ENCODE results near the gene GAS6.

GAS6 gene

DNA sequence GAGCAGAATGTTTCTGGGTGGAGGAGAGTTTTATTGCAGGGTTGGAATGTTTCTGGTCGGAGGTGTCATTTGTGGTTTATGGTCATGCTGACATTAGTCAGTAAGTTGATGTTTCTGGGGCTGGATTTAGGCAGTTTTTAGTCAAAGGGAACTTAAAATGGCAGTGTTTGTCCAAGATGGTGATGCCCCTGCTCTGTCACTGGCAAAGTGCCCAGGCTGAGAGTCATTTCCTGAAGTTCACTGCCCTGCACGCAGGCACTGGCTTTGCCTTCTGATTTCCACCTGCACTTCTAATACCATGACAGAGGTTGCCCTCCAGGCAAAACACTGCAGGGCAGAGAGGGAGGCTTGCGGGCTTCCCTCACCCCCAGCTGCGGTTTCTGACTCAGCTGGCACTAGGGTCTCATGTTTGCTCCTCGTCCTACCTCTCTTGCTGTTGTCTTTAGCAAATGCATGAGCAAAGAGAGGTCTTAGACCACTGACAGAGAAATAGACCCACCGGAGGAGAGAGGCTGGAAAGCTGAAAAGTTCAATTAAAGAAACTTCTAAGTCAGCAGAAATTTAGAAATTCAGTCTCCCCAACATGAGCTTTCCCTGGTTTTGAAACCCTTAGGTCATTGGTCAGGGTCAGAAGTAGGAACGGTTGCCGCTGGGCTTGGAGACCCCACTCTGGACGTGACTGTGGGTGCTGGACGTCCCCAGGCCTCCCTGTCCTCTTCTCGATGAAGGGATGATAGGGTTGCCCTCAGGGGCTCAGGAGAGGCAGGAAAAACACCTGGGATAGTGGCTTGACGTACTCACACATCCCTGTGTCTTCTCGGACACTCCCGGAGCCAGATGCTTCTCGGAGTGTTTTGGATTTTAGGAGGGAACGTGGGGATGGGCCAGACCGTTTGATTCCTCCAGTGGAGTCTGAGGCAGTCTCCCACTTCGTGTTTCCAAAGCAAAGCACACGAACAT, 78.5 kb downstream of the GAS6 start:
- Histone ChIP-seq H3K9me3 (ENCODE audit: control insufficient read depth in 1 of 2, low read length in 2 of 2) (no peaks in the 10 kb centered on the region), H3K4me1 (ENCODE audit: control insufficient read depth in 1 of 2, insufficient read depth in 2 of 2, low read length in 2 of 2) (no peaks in the 10 kb centered on the region), H3K36me3 (ENCODE audit: control insufficient read depth in 1 of 2, insufficient read depth in 2 of 2, low read length in 2 of 2) (no peaks in the 10 kb centered on the region)

DNA sequence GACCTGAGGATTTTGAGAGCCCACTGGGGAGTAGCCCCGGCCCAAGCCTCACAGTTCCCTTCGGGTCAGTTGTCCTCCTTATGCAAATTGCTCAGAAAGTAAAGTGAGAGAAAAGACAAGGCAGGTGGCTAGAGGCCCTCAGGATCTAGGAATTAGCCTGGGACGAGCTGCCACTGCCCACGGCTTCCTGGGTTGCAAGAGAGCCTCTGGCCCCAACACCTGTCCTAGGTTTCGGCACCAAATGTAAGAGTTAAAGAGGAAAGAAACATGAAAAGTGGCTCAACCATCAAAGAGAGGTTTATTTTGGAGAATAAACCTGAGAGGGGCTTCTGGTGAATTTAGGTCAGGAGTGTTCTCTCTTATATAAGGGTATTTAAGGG, 79.2 kb downstream of the GAS6 start:
- no peak overlapping the region for H3K9ac ChIP-seq (ENCODE audit: low read depth in 1 of 2, low read length in 2 of 2)
- H3K36me3 ChIP-seq (ENCODE audit: control insufficient read depth in 1 of 2, insufficient read depth in 2 of 2, low read length in 2 of 2): no peaks in the 10 kb centered on the region
- no peaks in the 10 kb centered on the region for H3K4me1 ChIP-seq (ENCODE audit: control insufficient read depth in 1 of 2, insufficient read depth in 2 of 2, low read length in 2 of 2)
- peaks cover 0 to 2% of the 10 kb centered on the region in 2 donors for H3K27me3 ChIP-seq (ENCODE audit: control insufficient read depth in 1 of 2, insufficient read depth in 2 of 2, low read length in 2 of 2)
- H3K27ac ChIP-seq (ENCODE audit: low read depth, low read length): no peak overlapping the region
- H3K4me3 ChIP-seq (ENCODE audit: low read depth in 1 of 2, low read length in 2 of 2): no peak overlapping the region
- H3K9me3 ChIP-seq (ENCODE audit: control insufficient read depth in 1 of 2, low read length in 2 of 2): no peaks in the 10 kb centered on the region

More for the DNA sequence above, 78.5 kb downstream of the GAS6 start:
- Histone ChIP-seq H3K27me3 (ENCODE audit: control insufficient read depth in 1 of 2, insufficient read depth in 2 of 2, low read length in 2 of 2) (peaks cover 0 to 2% of the 10 kb centered on the region in 2 donors), H3K9ac (ENCODE audit: low read depth in 1 of 2, low read length in 2 of 2) (no peak overlapping the region), H3K4me3 (ENCODE audit: low read depth in 1 of 2, low read length in 2 of 2) (no peak overlapping the region), H3K27ac (ENCODE audit: low read depth, low read length) (no peak overlapping the region)

DNA sequence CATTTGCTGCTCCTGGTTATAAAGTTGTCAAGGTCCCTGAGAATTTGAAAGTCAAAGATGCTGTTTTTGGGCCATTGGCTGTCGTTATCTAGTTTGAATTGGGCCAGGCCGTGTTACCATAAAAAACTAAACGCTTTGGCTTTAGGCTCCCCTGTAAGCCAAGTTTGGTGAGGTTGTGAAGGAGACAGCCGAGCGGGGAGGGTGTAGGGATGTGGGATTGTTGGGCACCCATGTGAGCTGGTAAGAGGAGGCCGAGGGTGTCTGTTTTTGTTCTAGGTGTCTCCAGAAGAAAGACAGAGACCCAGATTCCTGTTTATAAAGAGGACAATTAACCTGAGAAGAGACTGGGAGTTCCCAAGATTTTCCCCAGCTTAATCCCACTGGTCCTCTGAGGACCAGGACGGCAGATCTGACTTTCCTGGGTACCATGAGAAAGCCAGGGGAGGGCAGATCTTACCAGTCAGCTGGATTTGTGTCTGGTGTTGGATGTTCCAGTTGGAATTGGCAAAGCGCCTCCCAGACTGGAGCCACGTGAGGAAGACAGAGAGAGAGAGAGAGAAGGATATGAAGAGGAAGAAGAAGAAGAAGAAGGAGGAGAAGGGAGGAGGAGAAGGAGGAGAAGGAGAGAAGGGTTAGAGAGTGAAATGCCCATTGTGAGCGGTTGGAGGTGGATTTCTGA, 79.8 kb downstream of the GAS6 start:
- Histone ChIP-seq H3K9me3 (ENCODE audit: control insufficient read depth in 1 of 2, low read length in 2 of 2) (no peaks in the 10 kb centered on the region), H3K4me3 (ENCODE audit: low read depth in 1 of 2, low read length in 2 of 2) (no peak overlapping the region), H3K27ac (ENCODE audit: low read depth, low read length) (no peak overlapping the region), H3K4me1 (ENCODE audit: control insufficient read depth in 1 of 2, insufficient read depth in 2 of 2, low read length in 2 of 2) (no peaks in the 10 kb centered on the region), H3K36me3 (ENCODE audit: control insufficient read depth in 1 of 2, insufficient read depth in 2 of 2, low read length in 2 of 2) (no peaks in the 10 kb centered on the region), H3K27me3 (ENCODE audit: control insufficient read depth in 1 of 2, insufficient read depth in 2 of 2, low read length in 2 of 2) (peaks cover 0 to 1% of the 10 kb centered on the region in 2 donors), H3K9ac (ENCODE audit: low read depth in 1 of 2, low read length in 2 of 2) (no peak overlapping the region)

DNA sequence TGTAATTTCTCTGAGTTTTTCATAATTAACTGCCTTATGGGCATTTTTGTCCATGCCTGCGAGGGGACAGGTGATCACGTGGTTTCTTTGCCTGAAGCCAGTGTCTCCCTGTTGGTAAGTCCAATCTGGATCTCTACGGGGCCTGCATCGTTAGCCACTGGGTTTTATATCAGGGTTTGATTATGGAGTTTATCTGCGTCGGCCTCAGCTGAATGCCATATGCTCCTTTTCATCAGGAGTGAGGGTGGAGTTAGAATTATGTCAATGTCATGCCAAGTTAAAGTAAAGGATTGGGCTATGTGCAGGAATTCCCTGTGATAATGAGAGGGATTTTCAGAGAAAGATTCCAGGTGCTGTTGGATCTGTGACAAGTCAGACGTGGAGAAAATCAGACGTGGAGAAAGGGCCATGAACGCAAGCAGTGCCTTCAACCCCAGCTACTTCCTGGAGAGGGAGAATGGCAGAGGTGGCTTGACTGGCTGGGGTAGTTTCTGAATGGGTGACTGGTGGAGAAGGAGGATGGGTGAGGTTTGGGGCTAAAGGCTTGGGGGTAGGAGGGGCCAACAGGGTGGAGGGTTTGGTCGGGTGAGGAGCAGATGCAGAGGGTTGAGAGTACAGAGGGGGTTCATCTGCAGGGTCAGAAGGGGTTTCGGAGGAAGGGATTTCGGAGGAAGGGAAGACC, 80.5 kb downstream of the GAS6 start:
- H3K9ac ChIP-seq (ENCODE audit: low read depth in 1 of 2, low read length in 2 of 2): no peak overlapping the region
- H3K27ac ChIP-seq (ENCODE audit: low read depth, low read length): no peak overlapping the region
- no peaks in the 10 kb centered on the region for H3K27me3 ChIP-seq (ENCODE audit: control insufficient read depth in 1 of 2, insufficient read depth in 2 of 2, low read length in 2 of 2)
- H3K4me1 ChIP-seq (ENCODE audit: control insufficient read depth in 1 of 2, insufficient read depth in 2 of 2, low read length in 2 of 2): no peaks in the 10 kb centered on the region
- H3K4me3 ChIP-seq (ENCODE audit: low read depth in 1 of 2, low read length in 2 of 2): no peak overlapping the region
- no peaks in the 10 kb centered on the region for H3K9me3 ChIP-seq (ENCODE audit: control insufficient read depth in 1 of 2, low read length in 2 of 2)
- H3K36me3 ChIP-seq (ENCODE audit: control insufficient read depth in 1 of 2, insufficient read depth in 2 of 2, low read length in 2 of 2): no peaks in the 10 kb centered on the region

DNA sequence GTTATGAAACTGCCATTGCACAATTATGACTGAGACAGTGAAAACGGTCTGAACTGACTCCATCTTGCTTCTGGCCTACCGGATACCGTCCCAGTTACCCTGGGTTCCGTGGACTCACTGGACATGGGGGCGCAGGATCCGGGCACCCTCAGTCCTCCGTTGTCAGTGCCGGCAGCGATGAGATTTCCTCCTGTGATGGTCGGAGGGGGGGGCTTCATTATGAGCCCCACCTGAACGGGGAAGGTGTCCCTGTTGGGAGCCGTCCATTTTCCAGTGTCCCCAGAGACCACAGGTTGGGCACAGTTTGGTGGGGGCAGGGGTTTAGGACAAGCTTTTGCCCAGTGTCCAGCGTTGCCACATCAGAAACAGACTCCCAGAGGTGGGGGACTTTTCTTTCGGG, 81.4 kb downstream of the GAS6 start:
- Histone ChIP-seq H3K9ac (ENCODE audit: low read depth in 1 of 2, low read length in 2 of 2) (no peak overlapping the region), H3K36me3 (ENCODE audit: control insufficient read depth in 1 of 2, insufficient read depth in 2 of 2, low read length in 2 of 2) (no peaks in the 10 kb centered on the region)

DNA sequence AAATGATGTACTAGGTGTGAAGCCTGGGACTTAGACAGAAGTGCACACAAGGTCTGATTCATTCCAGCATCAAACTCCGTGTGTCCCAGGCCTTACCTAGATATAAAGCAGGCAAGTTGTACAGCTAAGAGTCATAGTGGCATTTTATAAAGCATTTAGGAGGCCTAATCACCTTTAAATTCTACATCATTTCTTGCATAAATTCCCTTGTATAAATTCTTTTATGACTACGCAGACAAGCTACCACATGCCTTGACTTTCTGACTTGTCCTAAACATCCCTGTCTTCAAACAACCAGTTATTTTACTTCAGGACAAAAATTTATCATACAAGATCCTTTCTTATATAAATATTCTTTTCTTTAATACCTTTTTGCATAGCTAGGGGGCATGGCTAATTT, 82.3 kb downstream of the GAS6 start:
- Histone ChIP-seq H3K36me3 (ENCODE audit: control insufficient read depth in 1 of 2, insufficient read depth in 2 of 2, low read length in 2 of 2) (no peaks in the 10 kb centered on the region), H3K9ac (ENCODE audit: low read depth in 1 of 2, low read length in 2 of 2) (no peak overlapping the region), H3K27me3 (ENCODE audit: control insufficient read depth in 1 of 2, insufficient read depth in 2 of 2, low read length in 2 of 2) (peaks cover 4 to 11% of the 10 kb centered on the region in 2 donors)

More for the DNA sequence above, 81.4 kb downstream of the GAS6 start:
- no peak overlapping the region for H3K27ac ChIP-seq (ENCODE audit: low read depth, low read length)
- no peak overlapping the region for H3K4me3 ChIP-seq (ENCODE audit: low read depth in 1 of 2, low read length in 2 of 2)
- no peaks in the 10 kb centered on the region for H3K9me3 ChIP-seq (ENCODE audit: control insufficient read depth in 1 of 2, low read length in 2 of 2)
- no peaks in the 10 kb centered on the region for H3K4me1 ChIP-seq (ENCODE audit: control insufficient read depth in 1 of 2, insufficient read depth in 2 of 2, low read length in 2 of 2)
- H3K27me3 ChIP-seq (ENCODE audit: control insufficient read depth in 1 of 2, insufficient read depth in 2 of 2, low read length in 2 of 2): peaks cover 0 to 7% of the 10 kb centered on the region in 2 donors

DNA sequence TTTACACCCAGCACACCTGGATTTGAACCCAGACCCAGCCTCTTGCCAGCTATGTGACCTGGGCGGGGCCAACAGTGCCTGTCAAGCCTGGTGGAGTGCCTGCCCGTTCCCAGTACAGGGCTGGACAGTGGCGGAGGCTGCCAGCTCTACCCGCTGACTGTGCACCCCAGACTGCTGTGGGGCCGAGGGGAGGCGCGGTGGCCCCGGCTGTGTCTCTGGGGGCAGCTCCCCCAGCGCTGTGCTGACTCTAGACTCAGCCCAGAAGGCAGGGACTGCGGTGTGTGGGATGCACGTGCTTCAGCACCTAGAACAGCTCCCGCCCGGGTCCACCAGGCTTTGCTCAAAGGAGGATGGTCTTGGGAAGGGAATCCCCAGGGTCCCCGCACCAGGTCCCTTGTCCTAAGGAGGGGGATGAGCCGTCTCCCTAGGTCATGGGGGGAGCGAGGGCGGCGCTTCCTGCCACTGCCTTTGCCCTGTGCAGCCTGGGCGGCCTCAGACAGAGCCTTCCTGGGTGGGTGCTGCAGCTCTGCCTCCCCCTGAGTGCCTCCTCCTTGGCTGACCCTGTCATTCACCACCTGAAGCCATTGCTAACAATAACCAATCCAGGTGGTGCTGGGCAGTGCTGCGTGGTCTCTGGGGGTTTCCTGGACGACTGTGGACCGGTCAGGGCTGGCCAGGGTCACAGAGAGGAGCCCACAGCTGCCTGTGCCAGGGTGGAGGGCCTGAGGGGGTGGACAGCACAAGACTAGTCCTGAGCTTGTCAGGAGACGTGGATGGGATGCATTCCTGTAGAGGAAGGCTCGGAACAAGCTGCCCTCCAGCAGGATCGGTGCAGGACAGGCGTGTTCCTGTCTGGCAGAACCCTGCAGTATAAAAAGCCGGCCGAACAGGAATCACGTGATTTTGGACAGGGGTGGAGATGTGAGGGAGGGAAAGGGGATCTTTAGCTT, 86.3 kb downstream of the GAS6 start:
- Histone ChIP-seq H3K36me3 (ENCODE audit: control insufficient read depth in 1 of 2, insufficient read depth in 2 of 2, low read length in 2 of 2) (no peaks in the 10 kb centered on the region), H3K27me3 (ENCODE audit: control insufficient read depth in 1 of 2, insufficient read depth in 2 of 2, low read length in 2 of 2) (peaks cover 4 to 14% of the 10 kb centered on the region in 2 donors), H3K4me3 (ENCODE audit: low read depth in 1 of 2, low read length in 2 of 2) (no peak overlapping the region), H3K27ac (ENCODE audit: low read depth, low read length) (no peak overlapping the region), H3K4me1 (ENCODE audit: control insufficient read depth in 1 of 2, insufficient read depth in 2 of 2, low read length in 2 of 2) (no peaks in the 10 kb centered on the region), H3K9ac (ENCODE audit: low read depth in 1 of 2, low read length in 2 of 2) (no peak overlapping the region), H3K9me3 (ENCODE audit: control insufficient read depth in 1 of 2, low read length in 2 of 2) (no peaks in the 10 kb centered on the region)

More for the DNA sequence above, 82.3 kb downstream of the GAS6 start:
- Histone ChIP-seq H3K4me1 (ENCODE audit: control insufficient read depth in 1 of 2, insufficient read depth in 2 of 2, low read length in 2 of 2) (no peaks in the 10 kb centered on the region), H3K9me3 (ENCODE audit: control insufficient read depth in 1 of 2, low read length in 2 of 2) (no peaks in the 10 kb centered on the region), H3K4me3 (ENCODE audit: low read depth in 1 of 2, low read length in 2 of 2) (no peak overlapping the region), H3K27ac (ENCODE audit: low read depth, low read length) (no peak overlapping the region)

DNA sequence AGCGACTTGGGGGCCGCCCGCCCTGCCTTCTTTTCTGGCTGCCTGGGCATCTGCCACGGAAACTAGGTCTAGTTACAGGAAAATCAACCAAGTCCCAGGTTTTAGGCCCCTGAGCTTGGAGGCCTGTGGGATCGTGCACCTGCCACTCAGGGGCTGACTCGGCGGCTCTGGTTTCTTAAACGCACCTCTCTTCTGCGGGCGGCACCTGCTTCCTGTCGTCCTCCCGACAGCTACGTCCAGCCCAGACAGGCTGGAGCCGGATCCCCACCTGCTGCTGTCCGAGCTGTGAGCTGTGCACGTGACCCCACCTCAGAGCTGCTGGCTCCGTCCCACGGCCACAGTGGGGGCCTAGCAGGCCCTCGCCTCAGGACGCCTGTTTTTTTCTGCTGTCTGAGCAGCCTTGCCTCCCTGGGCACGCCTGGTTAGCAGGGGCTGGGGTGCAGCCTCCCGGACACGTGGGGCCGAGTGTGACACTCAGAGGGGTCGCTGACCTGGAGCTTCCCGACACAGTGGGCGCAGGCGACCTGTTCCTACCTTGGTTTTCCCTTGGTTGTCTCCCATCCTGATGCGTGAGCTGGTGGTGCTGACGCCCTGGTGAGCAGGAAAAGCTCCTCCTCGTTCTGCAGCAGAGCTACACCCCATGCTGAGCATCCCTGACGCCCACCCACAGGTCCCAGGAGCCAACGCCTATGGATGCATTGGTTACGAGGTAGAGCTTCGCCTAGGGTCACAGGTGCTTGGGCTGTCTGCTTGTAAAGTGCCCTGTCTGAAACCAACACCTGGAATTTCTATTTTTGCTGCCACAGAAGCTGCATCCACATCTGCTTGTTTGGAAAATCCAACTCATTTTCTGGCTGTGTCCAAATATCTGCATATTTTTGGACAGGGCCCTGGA, 87.4 kb downstream of the GAS6 start:
- H3K9ac ChIP-seq (ENCODE audit: low read depth in 1 of 2, low read length in 2 of 2): no peak overlapping the region
- H3K36me3 ChIP-seq (ENCODE audit: control insufficient read depth in 1 of 2, insufficient read depth in 2 of 2, low read length in 2 of 2): no peaks in the 10 kb centered on the region
- peaks cover 4 to 14% of the 10 kb centered on the region in 2 donors for H3K27me3 ChIP-seq (ENCODE audit: control insufficient read depth in 1 of 2, insufficient read depth in 2 of 2, low read length in 2 of 2)
- H3K4me1 ChIP-seq (ENCODE audit: control insufficient read depth in 1 of 2, insufficient read depth in 2 of 2, low read length in 2 of 2): no peaks in the 10 kb centered on the region
- no peak overlapping the region for H3K27ac ChIP-seq (ENCODE audit: low read depth, low read length)
- no peak overlapping the region for H3K4me3 ChIP-seq (ENCODE audit: low read depth in 1 of 2, low read length in 2 of 2)
- no peaks in the 10 kb centered on the region for H3K9me3 ChIP-seq (ENCODE audit: control insufficient read depth in 1 of 2, low read length in 2 of 2)
